GM13976 (cell line): ENCODE results near the gene COBLL1.

ENCODE experiments used
- DNase-seq: peaks from one replicate; pipeline ENCODE4 v3.0.0; 2012; ENCODE audit warnings: low spot score
- in situ Hi-C: fragments of 300-500 bp; cut with MboI; formaldehyde crosslinking; loops from one replicate; pipeline ENCODE4 v1.12.0; 2022; ENCODE audit warnings: low sequenced_read_pairs, mixed read lengths, inconsistent platforms; ENCODE audit not compliant: unreplicated experiment
- TF ChIP-seq, protein P1 (sequence below): IDR thresholded peaks from 2 replicates; pipeline ENCODE4 v1.5.1; 2012; ENCODE audit warnings: borderline replicate concordance, mild to moderate bottlenecking; ENCODE audit not compliant: insufficient read depth; ENCODE audit errors: extremely low read depth, missing control alignments, control extremely low read depth

COBLL1 gene

DNA sequence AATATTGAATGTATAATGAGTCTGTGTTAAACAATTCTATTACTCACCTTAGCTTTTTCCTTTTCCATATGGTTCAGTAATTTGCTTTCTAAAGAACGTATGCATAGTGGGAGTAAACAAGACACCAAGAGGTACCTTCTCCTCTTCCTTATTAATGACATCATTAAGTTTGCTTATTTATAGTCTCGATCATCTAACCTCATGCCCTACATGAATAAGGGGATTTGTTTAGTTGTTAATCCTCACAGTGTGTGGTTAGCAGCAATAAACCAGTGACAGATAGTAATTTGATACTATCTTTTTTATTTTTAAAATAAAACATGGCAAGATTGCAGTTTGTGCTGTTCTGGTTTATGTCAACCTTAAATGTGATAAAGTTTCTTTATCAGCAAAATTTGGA, 69.7 kb downstream of the COBLL1 start:
- no peak for DNase-seq
- TF ChIP-seq, protein P1, sequence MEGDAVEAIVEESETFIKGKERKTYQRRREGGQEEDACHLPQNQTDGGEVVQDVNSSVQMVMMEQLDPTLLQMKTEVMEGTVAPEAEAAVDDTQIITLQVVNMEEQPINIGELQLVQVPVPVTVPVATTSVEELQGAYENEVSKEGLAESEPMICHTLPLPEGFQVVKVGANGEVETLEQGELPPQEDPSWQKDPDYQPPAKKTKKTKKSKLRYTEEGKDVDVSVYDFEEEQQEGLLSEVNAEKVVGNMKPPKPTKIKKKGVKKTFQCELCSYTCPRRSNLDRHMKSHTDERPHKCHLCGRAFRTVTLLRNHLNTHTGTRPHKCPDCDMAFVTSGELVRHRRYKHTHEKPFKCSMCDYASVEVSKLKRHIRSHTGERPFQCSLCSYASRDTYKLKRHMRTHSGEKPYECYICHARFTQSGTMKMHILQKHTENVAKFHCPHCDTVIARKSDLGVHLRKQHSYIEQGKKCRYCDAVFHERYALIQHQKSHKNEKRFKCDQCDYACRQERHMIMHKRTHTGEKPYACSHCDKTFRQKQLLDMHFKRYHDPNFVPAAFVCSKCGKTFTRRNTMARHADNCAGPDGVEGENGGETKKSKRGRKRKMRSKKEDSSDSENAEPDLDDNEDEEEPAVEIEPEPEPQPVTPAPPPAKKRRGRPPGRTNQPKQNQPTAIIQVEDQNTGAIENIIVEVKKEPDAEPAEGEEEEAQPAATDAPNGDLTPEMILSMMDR = no peak
- in situ Hi-C loops = no loop called here

DNA sequence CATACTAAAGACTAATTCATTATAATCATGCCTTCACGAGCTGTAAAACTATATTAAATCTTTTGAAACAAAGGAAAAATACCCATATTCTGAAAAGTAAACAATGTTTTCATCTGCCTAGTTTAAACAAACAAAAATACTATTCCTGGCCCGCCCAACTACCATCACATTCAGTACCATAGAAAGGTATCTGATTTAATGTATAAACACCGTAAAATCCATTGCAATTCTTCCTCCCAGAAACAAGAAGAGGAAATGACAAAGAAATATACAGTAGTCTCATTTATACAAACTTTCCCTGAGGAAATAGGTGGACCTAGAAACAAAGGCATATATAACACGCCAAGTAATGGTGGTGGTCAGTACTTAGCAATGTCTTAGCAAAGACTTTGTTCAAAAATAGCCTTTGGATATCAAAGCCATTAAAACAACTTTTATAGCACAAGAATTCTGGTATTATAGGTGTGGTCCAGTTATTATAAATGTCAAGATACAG, 71.2 kb downstream of the COBLL1 start:
- in situ Hi-C loops = no loop called here
- DNase-seq = no peak
- TF ChIP-seq, protein P1 = no peak

DNA sequence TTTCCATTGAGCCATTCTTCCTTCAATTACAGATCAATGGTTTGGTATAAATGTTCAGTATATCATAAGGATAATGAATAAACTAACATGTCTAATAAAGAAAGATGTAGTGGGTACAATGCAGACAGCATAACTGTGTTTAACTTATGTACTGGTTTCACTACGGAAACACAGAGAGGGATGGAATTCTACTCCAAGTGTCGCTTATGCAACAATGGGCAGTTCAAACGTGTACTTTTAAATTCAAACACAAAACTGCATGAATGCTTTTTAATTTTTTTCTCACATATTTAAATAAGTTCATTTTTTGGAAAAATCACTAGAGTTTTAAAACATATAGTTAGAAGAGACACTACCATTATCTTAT, 74.7 kb downstream of the COBLL1 start:
- no peak for DNase-seq
- in situ Hi-C loops = no loop called here
- TF ChIP-seq, protein P1 = no peak

DNA sequence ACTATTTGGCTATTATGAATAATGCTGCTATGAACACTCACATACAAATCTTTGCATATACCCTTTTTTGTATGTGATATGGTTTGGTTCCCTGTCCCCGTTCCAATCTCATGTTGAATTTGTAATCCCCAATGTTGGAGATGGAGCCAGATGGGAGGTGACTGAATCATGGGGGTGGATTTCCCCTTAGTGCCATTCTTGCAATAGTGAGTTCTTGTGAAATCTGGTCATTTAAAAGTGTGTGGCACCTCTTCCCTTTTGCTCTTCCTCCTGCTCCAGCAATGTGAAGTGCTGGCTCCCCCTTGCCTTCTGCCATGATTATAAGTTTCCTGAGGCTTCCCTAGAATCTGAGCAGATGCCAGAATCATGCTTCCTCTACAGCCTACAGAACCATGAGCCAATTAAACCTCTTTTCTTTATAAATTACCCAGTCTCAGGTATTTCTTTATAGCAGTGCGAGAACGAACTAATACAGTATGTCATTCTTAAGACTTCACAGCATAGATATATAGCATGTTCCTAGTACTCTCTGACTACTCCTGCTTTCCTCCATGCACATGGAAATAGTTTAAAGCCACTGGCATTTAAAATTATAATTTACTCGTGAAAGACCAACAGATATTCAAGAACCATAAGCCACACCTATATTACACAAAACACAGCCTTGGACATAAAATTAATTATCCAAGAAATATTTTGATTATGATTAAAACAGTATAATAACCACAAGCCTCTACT, 75.2 kb downstream of the COBLL1 start:
- TF ChIP-seq, protein P1 = no peak
- no peak for DNase-seq
- in situ Hi-C loops = no loop called here

DNA sequence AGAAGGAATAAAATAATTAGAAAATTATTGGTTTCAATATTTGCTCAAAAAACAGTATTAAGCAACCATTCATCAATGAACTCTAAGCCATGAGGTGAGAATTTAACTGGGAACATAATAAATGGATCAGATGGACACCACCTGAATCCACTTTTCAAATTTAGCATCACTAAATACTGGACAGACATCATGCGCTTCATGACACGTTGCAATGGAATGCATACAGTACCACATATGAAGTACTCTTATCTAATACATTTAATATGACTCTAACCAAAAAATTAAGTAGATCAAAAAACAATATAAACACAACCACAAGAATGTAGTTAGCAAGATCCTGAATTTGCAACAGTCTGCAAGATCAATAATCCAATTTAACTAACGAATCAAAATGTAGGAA, 76.6 kb downstream of the COBLL1 start:
- in situ Hi-C loops = no loop called here
- TF ChIP-seq, protein P1 = no peak
- DNase-seq = no peak

DNA sequence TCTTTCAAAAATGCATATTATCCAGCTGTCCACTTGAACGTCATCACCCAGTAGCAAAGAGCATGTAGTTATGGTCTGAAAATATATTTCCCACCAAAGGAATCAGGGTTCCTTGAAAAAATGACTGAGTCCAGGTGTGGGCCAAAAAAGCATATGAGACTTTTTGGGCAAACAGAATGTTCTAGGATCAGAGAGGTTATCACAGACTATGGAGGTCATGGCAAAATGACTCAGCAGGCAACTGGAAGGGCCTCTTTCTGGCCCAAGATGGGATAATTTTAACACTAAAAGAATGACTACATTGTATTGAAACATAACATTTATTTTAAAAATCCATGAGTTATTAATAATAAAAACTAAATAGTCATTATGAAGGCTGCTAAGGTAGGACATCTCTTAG, 77.1 kb downstream of the COBLL1 start:
- in situ Hi-C loops = no loop called here
- TF ChIP-seq, protein P1 = no peak
- no peak for DNase-seq

DNA sequence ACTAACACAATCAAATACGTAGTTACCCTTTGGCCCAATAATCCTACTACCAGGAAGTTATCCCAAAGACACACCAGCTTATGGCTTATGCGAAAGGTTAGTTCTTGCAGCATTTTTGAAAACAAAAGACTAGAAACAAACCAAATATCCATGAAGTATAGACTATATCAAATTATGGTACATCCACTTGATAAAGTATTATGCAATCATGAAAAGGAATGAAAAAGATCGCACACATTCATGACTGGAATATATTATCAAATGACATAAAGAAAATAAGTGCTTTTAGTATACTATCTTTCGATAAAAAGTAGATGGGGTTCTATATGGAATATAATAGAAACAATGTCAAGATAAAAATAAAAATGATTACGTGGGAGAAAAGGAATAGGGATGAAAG, 78.2 kb downstream of the COBLL1 start:
- no peak for DNase-seq
- TF ChIP-seq, protein P1 = no peak
- in situ Hi-C loops = no loop called here
